ENCODE results near the gene YLPM1. TPM values are rescaled to one million over a fixed set of nuclear protein-coding genes. Genes with fewer than 3 reads are reported as not detected.
A peak's percentile ranks its signal among the peaks of the same experiment; 100 is the strongest.

The YLPM1 gene
- total and polyA plus RNA-seq, 4 donors, result 59.7 to 99.2 (median 90.4) TPM

GRCh38 chr14:74835645-74836250, 72.6 kb downstream of the YLPM1 start:
- WGBS (ENCODE audit: insufficient coverage), result 76% methylated on average over 3 of the region's 7 CpGs
- no peak overlapping the region for H3K27ac ChIP-seq (ENCODE audit: low read depth, low read length)
- no peak overlapping the region for H3K4me3 ChIP-seq (ENCODE audit: low read depth, low read length)
- H3K9me3 ChIP-seq (ENCODE audit: control insufficient read depth, insufficient read depth, low read length), result no peaks in the 10 kb centered on the region
- no peaks in the 10 kb centered on the region for H3K4me1 ChIP-seq (ENCODE audit: control insufficient read depth, insufficient read depth, low read length)
- H3K27me3 ChIP-seq (ENCODE audit: control insufficient read depth, insufficient read depth, low read length), result no peaks in the 10 kb centered on the region
- peaks cover 7% of the 10 kb centered on the region for H3K36me3 ChIP-seq (ENCODE audit: control insufficient read depth, insufficient read depth, low read length)
- no peak for DNase-seq (ENCODE audit: low read depth in 4 of 6, low spot score in 6 of 6)

- Histone ChIP-seq H3K27ac (ENCODE audit: low read depth, low read length) (no peak overlapping the region), H3K4me1 (ENCODE audit: control insufficient read depth, insufficient read depth, low read length) (no peaks in the 10 kb centered on the region), H3K36me3 (ENCODE audit: control insufficient read depth, insufficient read depth, low read length) (peaks cover 7% of the 10 kb centered on the region), H3K4me3 (ENCODE audit: low read depth, low read length) (no peak overlapping the region), H3K9me3 (ENCODE audit: control insufficient read depth, insufficient read depth, low read length) (no peaks in the 10 kb centered on the region), H3K27me3 (ENCODE audit: control insufficient read depth, insufficient read depth, low read length) (no peaks in the 10 kb centered on the region)
- WGBS (ENCODE audit: insufficient coverage), result no CpG with 5 or more reads among the region's 1 CpG
- DNase-seq (ENCODE audit: low read depth in 4 of 6, low spot score in 6 of 6), result no peak
Observed at GRCh38 chr14:74836251-74836960, 73.3 kb downstream of the YLPM1 start.

- no CpG with 5 or more reads among the region's 2 CpGs for WGBS (ENCODE audit: insufficient coverage)
- Histone ChIP-seq H3K9me3 (ENCODE audit: control insufficient read depth, insufficient read depth, low read length) (no peaks in the 10 kb centered on the region), H3K27me3 (ENCODE audit: control insufficient read depth, insufficient read depth, low read length) (no peaks in the 10 kb centered on the region), H3K36me3 (ENCODE audit: control insufficient read depth, insufficient read depth, low read length) (peaks cover 6% of the 10 kb centered on the region), H3K4me1 (ENCODE audit: control insufficient read depth, insufficient read depth, low read length) (no peaks in the 10 kb centered on the region), H3K4me3 (ENCODE audit: low read depth, low read length) (no peak overlapping the region), H3K27ac (ENCODE audit: low read depth, low read length) (no peak overlapping the region)
- no peak for DNase-seq (ENCODE audit: low read depth in 4 of 6, low spot score in 6 of 6)
Observed at GRCh38 chr14:74838166-74838565, 75.0 kb downstream of the YLPM1 start.

- DNase-seq (ENCODE audit: low read depth in 4 of 6, low spot score in 6 of 6), result no peak
- 97% methylated on average over 5 of the region's 5 CpGs for WGBS (ENCODE audit: insufficient coverage)
- H3K4me3 ChIP-seq (ENCODE audit: low read depth, low read length), result no peak overlapping the region
- no peaks in the 10 kb centered on the region for H3K4me1 ChIP-seq (ENCODE audit: control insufficient read depth, insufficient read depth, low read length)
- H3K27me3 ChIP-seq (ENCODE audit: control insufficient read depth, insufficient read depth, low read length), result no peaks in the 10 kb centered on the region
- no peak overlapping the region for H3K27ac ChIP-seq (ENCODE audit: low read depth, low read length)
- peaks cover 2% of the 10 kb centered on the region for H3K36me3 ChIP-seq (ENCODE audit: control insufficient read depth, insufficient read depth, low read length)
- no peaks in the 10 kb centered on the region for H3K9me3 ChIP-seq (ENCODE audit: control insufficient read depth, insufficient read depth, low read length)
Observed at GRCh38 chr14:74840603-74841030, 77.5 kb downstream of the YLPM1 start.

GRCh38 chr14:74841230-74842207, 78.4 kb downstream of the YLPM1 start:
- no peaks in the 10 kb centered on the region for H3K36me3 ChIP-seq (ENCODE audit: control insufficient read depth, insufficient read depth, low read length)
- WGBS (ENCODE audit: insufficient coverage), result 94% methylated on average over 2 of the region's 4 CpGs
- H3K27me3 ChIP-seq (ENCODE audit: control insufficient read depth, insufficient read depth, low read length), result no peaks in the 10 kb centered on the region
- H3K27ac ChIP-seq (ENCODE audit: low read depth, low read length), result no peak overlapping the region
- no peak for DNase-seq (ENCODE audit: low read depth in 4 of 6, low spot score in 6 of 6)
- no peak overlapping the region for H3K4me3 ChIP-seq (ENCODE audit: low read depth, low read length)
- no peaks in the 10 kb centered on the region for H3K9me3 ChIP-seq (ENCODE audit: control insufficient read depth, insufficient read depth, low read length)
- no peaks in the 10 kb centered on the region for H3K4me1 ChIP-seq (ENCODE audit: control insufficient read depth, insufficient read depth, low read length)

GRCh38 chr14:74843653-74844052, 80.5 kb downstream of the YLPM1 start:
- Histone ChIP-seq H3K27me3 (ENCODE audit: control insufficient read depth, insufficient read depth, low read length) (no peaks in the 10 kb centered on the region), H3K9me3 (ENCODE audit: control insufficient read depth, insufficient read depth, low read length) (no peaks in the 10 kb centered on the region), H3K27ac (ENCODE audit: low read depth, low read length) (no peak overlapping the region), H3K36me3 (ENCODE audit: control insufficient read depth, insufficient read depth, low read length) (no peaks in the 10 kb centered on the region), H3K4me1 (ENCODE audit: control insufficient read depth, insufficient read depth, low read length) (no peaks in the 10 kb centered on the region), H3K4me3 (ENCODE audit: low read depth, low read length) (no peak overlapping the region)
- DNase-seq (ENCODE audit: low read depth in 4 of 6, low spot score in 6 of 6), result no peak

- no peak overlapping the region for H3K27ac ChIP-seq (ENCODE audit: low read depth, low read length)
Observed at GRCh38 chr14:74846168-74846567, 83.1 kb downstream of the YLPM1 start.

GRCh38 chr14:74846968-74847665, 84.0 kb downstream of the YLPM1 start:
- Histone ChIP-seq H3K36me3 (ENCODE audit: control insufficient read depth, insufficient read depth, low read length) (no peaks in the 10 kb centered on the region), H3K4me3 (ENCODE audit: low read depth, low read length) (no peak overlapping the region), H3K27ac (ENCODE audit: low read depth, low read length) (no peak overlapping the region), H3K9me3 (ENCODE audit: control insufficient read depth, insufficient read depth, low read length) (no peaks in the 10 kb centered on the region), H3K27me3 (ENCODE audit: control insufficient read depth, insufficient read depth, low read length) (no peaks in the 10 kb centered on the region), H3K4me1 (ENCODE audit: control insufficient read depth, insufficient read depth, low read length) (no peaks in the 10 kb centered on the region)
- no peak for DNase-seq (ENCODE audit: low read depth in 4 of 6, low spot score in 6 of 6)
- no CpG with 5 or more reads among the region's 1 CpG for WGBS (ENCODE audit: insufficient coverage)

More at GRCh38 chr14:74846168-74846567, 83.1 kb downstream of the YLPM1 start:
- no peaks in the 10 kb centered on the region for H3K36me3 ChIP-seq (ENCODE audit: control insufficient read depth, insufficient read depth, low read length)
- DNase-seq (ENCODE audit: low read depth in 4 of 6, low spot score in 6 of 6), result peak in 1 of 6 donors; percentile 33
- H3K9me3 ChIP-seq (ENCODE audit: control insufficient read depth, insufficient read depth, low read length), result no peaks in the 10 kb centered on the region
- no peak overlapping the region for H3K4me3 ChIP-seq (ENCODE audit: low read depth, low read length)
- 45% methylated on average over 3 of the region's 3 CpGs for WGBS (ENCODE audit: insufficient coverage)
- no peaks in the 10 kb centered on the region for H3K27me3 ChIP-seq (ENCODE audit: control insufficient read depth, insufficient read depth, low read length)
- no peaks in the 10 kb centered on the region for H3K4me1 ChIP-seq (ENCODE audit: control insufficient read depth, insufficient read depth, low read length)

GRCh38 chr14:74848768-74849167, 85.7 kb downstream of the YLPM1 start:
- WGBS (ENCODE audit: insufficient coverage), result no CpG with 5 or more reads among the region's 2 CpGs

More at GRCh38 chr14:74848768-74849167, 85.7 kb downstream of the YLPM1 start:
- H3K36me3 ChIP-seq (ENCODE audit: control insufficient read depth, insufficient read depth, low read length), result no peaks in the 10 kb centered on the region
- no peaks in the 10 kb centered on the region for H3K9me3 ChIP-seq (ENCODE audit: control insufficient read depth, insufficient read depth, low read length)
- H3K4me3 ChIP-seq (ENCODE audit: low read depth, low read length), result no peak overlapping the region
- DNase-seq (ENCODE audit: low read depth in 4 of 6, low spot score in 6 of 6), result no peak
- no peak overlapping the region for H3K27ac ChIP-seq (ENCODE audit: low read depth, low read length)
- H3K27me3 ChIP-seq (ENCODE audit: control insufficient read depth, insufficient read depth, low read length), result no peaks in the 10 kb centered on the region
- H3K4me1 ChIP-seq (ENCODE audit: control insufficient read depth, insufficient read depth, low read length), result no peaks in the 10 kb centered on the region
